ENCODE data around the gene RBM15.

RBM15 gene, protein sequence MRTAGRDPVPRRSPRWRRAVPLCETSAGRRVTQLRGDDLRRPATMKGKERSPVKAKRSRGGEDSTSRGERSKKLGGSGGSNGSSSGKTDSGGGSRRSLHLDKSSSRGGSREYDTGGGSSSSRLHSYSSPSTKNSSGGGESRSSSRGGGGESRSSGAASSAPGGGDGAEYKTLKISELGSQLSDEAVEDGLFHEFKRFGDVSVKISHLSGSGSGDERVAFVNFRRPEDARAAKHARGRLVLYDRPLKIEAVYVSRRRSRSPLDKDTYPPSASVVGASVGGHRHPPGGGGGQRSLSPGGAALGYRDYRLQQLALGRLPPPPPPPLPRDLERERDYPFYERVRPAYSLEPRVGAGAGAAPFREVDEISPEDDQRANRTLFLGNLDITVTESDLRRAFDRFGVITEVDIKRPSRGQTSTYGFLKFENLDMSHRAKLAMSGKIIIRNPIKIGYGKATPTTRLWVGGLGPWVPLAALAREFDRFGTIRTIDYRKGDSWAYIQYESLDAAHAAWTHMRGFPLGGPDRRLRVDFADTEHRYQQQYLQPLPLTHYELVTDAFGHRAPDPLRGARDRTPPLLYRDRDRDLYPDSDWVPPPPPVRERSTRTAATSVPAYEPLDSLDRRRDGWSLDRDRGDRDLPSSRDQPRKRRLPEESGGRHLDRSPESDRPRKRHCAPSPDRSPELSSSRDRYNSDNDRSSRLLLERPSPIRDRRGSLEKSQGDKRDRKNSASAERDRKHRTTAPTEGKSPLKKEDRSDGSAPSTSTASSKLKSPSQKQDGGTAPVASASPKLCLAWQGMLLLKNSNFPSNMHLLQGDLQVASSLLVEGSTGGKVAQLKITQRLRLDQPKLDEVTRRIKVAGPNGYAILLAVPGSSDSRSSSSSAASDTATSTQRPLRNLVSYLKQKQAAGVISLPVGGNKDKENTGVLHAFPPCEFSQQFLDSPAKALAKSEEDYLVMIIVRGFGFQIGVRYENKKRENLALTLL

DNA sequence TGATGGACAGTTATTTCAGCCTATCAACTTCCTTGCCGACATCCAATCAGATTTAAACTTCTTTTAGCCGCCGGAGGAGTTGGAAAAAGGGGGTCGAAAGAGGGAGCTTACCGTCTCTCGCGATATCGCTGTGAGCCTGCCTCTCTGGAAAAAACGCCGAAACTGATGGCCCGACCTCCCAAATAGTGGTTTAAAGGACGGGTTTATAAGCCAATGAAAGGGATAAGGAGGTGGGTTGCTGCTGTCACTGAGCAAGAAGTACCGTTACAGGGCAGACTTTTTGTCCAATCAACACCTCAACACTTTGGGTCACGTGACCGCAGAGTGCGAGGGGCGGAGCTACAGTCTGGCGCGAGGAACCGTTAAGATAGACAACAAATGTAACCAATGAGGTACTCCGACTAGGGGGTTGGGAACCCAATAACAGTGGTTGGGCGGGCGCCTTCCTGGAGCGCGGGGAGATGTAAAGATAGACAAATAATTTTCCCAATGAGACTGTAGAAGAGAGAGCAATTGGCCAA, at the start of gene RBM15:
RBM15 (plus strand) TSS at position 492 of the 521 bp plus-strand sequence; CDS start at position 521, 29 bp downstream.
- peak; percentile 78 to 96 (median 93) for DNase-seq (ENCODE audit: low read depth in 3 of 3)

DNA sequence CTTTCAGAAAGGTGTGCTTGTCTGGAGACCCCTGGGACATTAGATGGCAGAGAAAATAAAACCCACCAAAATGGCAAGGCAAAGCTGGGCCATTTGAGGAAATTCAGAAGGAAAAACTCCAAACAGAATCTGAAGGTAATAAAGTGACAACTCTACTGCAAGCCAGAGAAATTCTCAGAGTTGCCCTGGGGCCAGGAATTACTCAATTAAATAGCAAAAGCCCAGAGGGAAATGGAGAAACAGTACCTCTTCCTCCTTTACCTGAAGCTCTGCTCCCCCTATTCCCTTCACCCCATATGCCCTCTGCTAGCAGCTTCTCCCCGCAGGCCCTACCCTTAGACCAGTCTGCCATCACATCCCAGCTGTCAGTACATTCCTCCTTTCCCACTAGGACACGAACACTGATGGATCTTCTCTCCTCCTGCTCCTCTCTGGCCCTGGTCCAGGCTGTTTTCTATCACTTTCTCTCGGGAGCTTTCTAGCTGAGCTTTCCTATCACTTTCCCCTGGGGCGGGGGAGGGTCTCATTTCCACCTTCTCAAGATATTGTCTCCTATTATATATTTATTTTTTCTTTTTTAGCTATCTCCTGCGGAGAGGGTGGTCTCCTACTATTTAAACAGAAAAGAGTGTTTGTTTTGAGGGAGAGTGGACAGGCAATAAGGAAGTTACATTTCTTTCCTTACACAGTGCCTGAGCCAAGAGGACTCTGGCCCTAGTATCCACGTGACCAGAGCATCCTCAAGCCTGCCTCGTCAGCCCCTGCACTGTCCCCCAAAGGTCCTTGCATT, 47.7 kb upstream of the RBM15 start:
- no peak for DNase-seq (ENCODE audit: low read depth in 3 of 3)

DNA sequence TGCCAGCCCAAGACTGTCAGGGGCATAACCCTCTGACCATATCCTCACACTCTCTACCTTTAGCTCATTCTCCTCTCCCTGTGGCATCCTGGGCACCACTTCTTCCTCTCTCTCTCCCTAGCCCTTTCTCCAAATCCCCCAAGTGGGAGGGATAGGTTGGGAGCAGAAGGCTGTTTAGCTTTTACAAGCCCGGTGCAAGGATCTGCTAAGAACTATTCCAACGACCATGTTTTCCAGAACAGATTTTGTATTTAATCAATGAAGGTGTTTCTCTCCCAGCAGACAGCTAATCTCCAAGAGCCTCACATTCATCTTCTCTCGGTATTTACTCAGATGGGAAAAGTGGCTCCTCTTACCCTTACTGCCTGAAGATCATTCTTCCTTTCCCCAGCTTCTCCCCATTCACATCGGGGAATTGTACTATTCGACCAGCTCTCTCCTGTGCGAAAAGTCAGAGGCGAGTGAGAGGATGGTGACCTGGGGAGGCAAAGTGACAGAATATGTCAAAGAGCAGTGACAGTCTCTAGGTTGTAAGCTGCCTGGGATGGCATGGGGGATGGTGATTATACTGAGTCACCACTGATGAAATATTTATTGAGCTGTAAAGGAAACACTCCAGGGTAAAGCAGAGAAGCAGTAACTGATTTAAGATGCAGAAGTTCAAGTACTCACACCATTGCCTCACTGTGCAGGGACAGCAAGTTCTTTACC, 47.0 kb upstream of the RBM15 start:
- no peak for DNase-seq (ENCODE audit: low read depth in 3 of 3)

DNA sequence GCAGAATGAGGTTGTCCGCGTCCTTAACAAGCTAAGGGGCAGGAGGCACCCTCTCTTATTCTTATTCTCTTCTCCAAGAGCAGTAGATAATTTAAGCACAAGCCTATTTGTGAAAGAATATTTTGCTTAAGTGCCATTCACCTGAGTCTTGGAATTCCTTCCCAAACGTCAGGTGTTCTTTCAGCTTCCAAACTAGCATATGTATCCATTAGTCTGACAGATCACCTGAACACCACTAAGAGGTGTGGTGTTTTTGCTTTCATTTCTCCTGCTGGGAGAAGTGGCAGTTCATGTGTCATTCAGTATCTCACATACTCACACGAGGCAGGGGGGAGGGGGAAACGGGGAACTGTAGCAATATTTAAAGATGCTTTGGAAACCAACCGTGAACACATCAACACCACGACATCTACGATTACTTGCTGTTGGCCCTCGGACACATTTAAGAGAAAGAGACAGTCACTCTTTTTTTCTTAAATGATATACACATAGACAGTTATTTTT, 45.5 kb upstream of the RBM15 start:
- no peak for DNase-seq (ENCODE audit: low read depth in 3 of 3)

DNA sequence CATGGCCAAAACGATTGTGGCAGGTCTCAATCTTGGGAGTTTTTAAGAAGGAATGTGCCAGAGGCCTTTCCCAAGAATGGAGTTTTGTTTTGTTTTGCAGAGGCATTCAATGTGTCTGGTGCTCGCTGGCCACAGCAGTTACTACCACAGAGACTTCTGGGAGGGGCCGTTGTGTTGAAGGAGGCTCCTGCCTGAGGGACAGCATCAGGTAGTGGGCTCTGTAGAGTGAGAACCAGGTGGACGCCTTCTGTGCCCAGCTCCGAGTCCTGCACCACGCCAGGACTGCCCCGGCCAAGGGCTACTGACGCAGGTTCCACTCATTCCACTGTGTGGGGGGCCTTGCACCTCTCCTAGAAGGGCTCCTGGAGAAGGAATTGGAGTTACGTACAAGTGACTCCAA, 44.9 kb upstream of the RBM15 start:
- DNase-seq (ENCODE audit: low read depth in 3 of 3): no peak

DNA sequence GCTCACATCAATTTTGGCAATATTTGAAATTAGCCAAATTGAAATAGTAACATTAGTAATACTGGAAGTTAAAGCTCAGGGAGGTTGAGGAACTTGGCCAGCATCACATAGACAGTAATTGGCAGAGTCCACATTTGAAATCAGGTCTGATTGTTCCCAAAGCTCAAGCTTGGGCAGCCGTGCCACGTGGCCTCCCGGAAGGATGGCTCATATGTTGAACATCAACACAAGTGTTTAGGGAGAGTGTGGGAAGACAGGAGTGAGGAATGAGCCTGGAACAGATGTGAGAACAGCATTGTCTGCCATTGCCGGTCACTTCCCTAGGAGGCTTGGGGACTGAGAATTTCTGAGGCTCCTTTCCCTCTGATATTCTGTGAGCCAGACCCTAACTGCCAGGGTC, 40.2 kb upstream of the RBM15 start:
- no peak for DNase-seq (ENCODE audit: low read depth in 3 of 3)

DNA sequence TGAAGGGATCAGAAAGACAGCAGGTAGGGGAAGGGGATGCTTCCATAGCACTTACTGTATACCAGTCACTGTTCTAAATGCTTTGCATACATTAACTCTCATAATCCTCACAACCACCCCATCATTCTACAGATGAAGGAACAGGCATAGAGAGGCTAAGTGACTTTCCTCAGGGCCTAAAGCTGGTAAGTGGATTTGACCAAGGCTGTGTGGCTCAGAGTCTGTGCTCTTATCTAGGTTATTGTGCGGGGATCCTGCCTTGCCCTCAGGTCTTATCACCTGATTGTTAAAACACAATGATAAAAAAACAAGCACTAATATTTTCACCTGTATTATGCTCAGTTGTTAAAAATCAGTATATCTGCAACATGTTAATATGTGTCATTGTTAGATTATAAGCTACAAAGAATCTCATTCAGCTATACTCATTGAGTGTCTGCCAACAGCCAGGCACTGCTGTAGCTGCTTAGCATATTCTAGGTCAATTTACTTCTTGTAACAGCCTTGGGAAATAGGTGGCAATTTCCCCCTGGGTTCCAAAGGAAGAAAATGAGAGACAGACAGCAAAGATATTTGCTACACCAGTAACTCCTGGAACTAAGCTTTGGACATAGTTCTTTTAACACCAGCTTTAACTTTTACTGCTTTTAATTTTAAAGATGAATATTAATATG, 38.6 kb upstream of the RBM15 start:
- DNase-seq (ENCODE audit: low read depth in 3 of 3): no peak

DNA sequence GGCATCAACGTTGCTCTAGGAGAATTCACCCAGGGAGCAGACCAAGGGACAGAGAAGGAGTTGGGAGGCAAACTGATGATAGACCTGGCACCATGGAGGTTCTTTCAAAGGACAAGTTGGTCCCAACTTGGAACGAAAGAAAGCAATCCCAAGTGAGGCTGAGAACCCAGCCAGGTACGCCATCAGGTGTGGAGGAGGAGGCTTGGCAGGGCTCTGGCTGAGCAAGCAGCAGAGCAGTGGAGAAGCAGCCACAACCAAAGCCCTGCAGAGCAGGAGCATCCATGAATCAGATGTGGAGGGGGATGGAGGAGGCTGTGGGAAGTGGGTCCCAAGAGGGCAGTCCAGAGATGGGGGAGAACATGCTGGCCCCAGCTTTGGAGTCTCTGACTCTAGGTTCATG, 36.3 kb upstream of the RBM15 start:
- no peak for DNase-seq (ENCODE audit: low read depth in 3 of 3)

DNA sequence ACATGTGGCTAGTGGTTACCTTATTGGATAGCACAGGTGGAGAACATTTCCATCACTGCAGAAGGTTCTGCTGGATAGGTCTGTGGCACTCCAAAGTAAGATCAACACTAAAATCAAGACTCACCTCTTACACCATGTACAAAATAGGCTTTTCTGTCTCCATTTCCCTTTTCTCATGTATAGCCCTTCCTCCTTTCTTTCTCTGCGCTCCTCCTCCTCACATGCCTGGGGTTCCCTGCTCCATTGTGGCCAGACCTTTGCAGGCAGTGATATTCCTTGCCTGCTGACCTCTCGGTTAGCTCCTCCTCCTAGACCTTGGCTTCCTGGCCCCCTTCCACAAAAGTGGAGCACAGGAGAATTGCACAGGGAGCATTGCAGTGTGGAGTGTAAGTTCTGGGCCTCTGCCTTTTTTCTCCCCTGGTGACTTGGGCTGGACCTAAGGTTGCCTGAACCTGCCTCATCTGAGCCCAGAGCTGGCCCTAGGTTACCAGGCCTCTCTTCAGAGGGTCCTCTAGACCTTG, 33.2 kb upstream of the RBM15 start:
- no peak for DNase-seq (ENCODE audit: low read depth in 3 of 3)

DNA sequence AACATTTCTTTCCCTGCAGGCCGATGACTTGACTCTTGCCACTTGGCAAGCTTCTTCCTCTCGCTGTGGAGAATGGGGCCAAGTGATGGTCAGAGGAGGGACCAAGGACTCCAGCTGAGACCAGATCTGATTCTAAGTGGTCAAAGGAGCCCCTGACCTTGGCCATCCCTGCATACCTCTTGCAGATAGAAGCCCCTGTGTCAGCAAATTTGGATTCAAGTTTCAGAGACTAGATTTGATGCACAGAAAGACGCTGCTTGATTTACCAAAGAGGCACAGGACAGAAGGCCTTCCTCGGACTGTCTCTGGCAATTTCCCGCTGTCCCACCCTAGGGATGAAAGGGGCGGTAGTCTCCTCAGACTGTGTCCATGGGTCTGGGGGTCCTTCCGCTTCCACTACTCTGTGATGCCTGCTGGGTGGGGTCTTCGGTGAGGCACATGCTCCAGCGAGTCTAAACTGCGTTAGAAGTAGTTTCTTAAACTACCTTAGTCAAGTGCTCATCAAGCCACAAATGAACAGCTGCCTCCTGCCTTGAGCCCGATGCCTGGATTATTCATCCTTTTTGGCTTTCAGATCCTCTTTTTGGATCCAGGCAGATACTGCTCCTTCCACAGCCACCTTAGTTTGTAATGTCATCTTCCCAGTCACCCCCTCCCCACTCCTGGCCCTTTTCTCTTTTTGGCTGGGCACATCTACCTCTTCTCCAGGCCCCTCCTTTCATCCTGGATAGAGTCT, 31.8 kb upstream of the RBM15 start:
- no peak for DNase-seq (ENCODE audit: low read depth in 3 of 3)

DNA sequence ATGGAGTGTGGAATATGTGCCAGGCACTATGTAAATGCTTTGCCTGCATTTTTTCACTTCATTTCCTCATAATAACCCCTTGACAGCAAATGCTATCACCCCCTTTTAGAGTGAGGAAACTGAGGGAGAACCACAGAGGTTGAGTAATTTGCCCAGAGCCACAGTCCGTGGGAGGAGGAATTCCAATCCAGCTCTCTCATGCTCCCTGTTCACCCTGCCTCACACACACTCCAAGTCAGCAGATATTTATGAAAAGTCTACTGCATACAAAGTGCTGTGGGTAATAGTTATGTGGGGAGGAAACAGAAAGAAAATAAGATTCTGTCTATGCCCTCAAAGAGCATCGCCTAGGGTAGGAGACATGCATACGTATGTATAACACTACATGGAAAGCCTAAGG, 30.9 kb upstream of the RBM15 start:
- no peak for DNase-seq (ENCODE audit: low read depth in 3 of 3)

DNA sequence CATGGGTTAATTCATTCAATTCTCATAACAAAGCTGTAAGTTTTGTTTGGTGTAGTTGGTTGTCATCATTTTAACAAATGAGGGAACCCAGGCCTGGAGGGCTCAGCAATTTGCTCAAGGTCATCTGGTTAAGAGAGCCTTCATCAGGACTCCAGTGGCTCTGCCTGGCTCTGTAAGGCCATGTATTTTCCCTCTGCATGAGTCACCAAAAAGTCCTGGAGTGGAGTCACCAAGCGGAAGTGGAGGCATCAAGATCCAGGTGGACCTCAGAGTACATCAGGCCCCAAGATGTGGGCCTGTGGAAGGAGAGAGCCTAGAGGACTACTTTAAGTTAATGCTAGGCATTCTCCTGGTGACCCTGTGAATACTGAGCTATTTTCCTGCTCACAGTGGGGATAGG, 30.0 kb upstream of the RBM15 start:
- DNase-seq (ENCODE audit: low read depth in 3 of 3): no peak

DNA sequence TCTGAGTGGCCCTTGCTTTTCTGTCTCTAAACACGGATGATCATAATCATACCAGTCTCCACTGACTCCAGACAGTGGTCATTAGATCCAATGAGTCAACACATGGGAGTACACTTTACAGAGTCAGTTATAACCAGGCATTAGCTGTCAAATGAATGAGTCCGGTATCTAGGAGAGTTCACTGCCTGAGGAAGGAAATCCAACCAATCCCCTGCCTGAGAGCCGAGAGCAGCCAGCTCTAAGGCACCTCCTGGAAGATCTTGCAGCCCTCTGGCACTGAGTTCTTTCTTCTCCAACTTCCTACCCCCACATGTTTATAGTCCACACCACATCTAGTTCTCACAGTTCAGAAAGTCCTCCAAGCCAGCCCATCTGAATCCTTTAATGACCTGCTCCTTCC, 29.4 kb upstream of the RBM15 start:
- no peak for DNase-seq (ENCODE audit: low read depth in 3 of 3)

DNA sequence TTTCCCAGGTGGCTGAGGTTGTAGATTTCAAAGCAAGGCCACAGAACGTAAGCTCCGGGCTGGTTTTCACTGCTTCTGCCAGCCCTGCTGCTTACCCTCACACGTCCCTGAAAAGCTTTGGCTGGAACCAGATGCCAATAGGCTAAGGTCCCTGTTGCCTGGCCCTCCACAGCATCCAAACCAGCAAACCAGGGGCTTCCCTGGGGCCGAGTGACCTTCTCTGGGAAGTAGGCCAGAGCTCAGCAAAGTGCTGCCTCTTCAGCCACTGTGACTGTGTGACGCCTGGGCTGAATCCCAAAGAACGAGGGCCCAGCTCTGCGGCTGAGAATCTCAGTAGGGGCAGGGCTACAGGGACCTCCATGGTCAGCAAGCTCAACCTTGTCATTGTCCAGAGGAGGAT, 28.9 kb upstream of the RBM15 start:
- no peak for DNase-seq (ENCODE audit: low read depth in 3 of 3)

DNA sequence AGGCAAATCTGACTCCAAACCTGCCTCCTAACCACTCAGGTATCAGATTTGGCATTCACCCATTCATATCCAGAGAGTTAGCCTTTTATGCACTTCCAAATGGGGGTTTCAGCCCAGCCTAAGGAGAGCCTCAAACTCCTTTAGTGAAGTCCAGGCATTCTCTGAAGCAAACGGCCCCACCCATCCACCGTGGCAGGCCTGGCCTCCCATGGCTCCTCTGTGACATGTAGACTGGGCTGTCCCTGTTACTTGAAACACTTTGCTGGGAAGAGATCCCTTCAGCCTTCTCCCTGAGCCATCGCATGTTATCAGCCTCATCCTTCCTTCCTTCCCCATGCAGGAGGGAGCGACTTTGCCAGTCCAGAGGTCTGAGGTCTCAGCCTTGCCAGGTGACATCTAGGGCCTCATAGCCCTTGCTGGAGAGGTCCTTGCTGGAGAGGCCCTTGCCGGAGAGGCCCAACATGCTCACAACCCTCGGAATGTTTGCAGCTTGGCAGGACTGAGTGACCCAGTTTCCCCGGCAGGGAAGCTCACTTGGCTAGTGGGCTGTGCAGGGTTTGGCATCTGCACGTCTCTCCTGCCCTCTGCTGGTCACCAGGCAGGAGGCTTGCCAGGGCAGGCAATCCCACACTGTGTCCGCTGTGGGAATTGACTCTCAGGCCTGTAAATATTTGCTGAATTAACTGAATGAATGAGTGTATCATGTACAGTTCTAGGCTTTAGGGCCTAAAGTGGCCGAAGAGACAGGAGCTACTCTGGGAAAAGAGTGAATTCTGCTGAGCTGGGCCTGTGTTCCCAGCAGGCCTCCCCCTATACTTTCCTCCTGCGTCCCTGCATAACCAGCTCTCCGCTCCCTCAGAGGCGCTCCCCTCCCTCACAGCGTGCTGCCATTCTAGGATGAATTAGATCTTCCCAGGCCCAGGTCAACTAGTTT, 26.7 kb upstream of the RBM15 start:
- peak; percentile 39 to 57 (median 52) for DNase-seq (ENCODE audit: low read depth in 3 of 3)

DNA sequence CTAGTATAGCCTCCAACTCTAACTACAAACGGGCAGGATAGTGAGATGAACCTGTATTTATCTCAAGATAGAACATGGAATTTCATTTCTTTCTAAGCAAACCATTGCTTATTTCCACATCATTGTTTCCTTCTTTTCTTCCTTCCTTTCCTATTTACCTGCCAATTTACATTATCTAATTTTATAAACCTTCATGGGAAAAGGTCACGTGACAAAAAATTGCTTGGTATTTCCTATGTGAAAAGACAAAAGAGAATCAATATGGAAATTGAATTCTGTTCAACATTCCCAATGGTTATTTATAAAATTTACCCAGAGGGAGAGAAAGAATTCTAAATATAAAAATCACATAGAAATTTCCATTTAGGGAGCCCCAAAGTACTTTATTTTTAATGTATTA, 22.4 kb upstream of the RBM15 start:
- no peak for DNase-seq (ENCODE audit: low read depth in 3 of 3)

DNA sequence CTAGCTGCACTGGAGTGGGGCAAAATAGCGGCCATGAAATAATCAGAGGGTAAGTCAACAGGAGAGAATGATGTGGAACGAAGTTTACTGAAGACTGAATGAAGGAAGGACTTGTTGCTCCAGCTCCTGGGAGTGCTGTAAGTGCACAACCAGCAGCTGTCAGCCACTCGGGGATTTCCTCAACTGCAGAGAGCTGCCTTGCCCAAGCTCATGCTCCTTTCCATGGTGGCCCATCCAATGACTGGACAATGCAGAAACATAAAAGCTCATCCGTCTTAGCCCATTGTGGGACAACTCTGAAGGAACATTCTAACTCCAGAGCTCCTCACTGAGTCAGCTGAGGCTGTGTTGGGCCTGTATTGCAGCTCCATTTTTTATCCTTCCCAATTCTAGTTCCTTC, 21.1 kb upstream of the RBM15 start:
- no peak for DNase-seq (ENCODE audit: low read depth in 3 of 3)

All from stimulated activated CD4-positive, alpha-beta T cell treated with anti-CD3 and anti-CD28 coated beads, TNF-alpha, amount 100 ng/mL, for 4 hours (primary cell).